Neural cell (in vitro differentiated cells): ENCODE results near the gene RPL22.

Experiments
- EP300 ChIP-seq: fragments of 450-650 bp; conservative IDR thresholded peaks from 2 replicates; pipeline ENCODE4 v1.6.1; 2014; ENCODE audit warnings: antibody characterized with exemption, mild to moderate bottlenecking, moderate library complexity; ENCODE audit not compliant: poor library complexity, severe bottlenecking
- EZH2 ChIP-seq: fragments of 200-600, 300-800 bp; shearing (Covaris generic), sonication (generic); IDR thresholded peaks from 2 replicates; pipeline ENCODE4 v1.6.1; 2014; ENCODE audit warnings: antibody characterized with exemption, low read length, borderline replicate concordance, mild to moderate bottlenecking; ENCODE audit not compliant: insufficient read depth, poor library complexity, severe bottlenecking
- MXI1 ChIP-seq: fragments of 450-650 bp; conservative IDR thresholded peaks from 2 replicates; pipeline ENCODE4 v1.6.1; 2014; ENCODE audit warnings: antibody characterized with exemption, mild to moderate bottlenecking; ENCODE audit not compliant: poor library complexity, severe bottlenecking
- POLR2AphosphoS5 ChIP-seq: IDR thresholded peaks from 2 replicates; pipeline ENCODE4 v1.6.1; 2012
- RAD21 ChIP-seq: fragments of 450-650 bp; conservative IDR thresholded peaks from 2 replicates; pipeline ENCODE4 v1.6.1; 2014; ENCODE audit warnings: antibody characterized with exemption, mild to moderate bottlenecking, moderate library complexity
- TAF1 ChIP-seq: IDR thresholded peaks from 2 replicates; pipeline ENCODE4 v1.6.1; 2012; ENCODE audit warnings: low read depth
- TF ChIP-seq, protein P1 (sequence below): fragments of 450-650 bp; IDR thresholded peaks from 2 replicates; pipeline ENCODE4 v1.5.1; 2014; ENCODE audit warnings: antibody characterized with exemption, mild to moderate bottlenecking, moderate library complexity; ENCODE audit not compliant: poor library complexity, severe bottlenecking

DNA sequence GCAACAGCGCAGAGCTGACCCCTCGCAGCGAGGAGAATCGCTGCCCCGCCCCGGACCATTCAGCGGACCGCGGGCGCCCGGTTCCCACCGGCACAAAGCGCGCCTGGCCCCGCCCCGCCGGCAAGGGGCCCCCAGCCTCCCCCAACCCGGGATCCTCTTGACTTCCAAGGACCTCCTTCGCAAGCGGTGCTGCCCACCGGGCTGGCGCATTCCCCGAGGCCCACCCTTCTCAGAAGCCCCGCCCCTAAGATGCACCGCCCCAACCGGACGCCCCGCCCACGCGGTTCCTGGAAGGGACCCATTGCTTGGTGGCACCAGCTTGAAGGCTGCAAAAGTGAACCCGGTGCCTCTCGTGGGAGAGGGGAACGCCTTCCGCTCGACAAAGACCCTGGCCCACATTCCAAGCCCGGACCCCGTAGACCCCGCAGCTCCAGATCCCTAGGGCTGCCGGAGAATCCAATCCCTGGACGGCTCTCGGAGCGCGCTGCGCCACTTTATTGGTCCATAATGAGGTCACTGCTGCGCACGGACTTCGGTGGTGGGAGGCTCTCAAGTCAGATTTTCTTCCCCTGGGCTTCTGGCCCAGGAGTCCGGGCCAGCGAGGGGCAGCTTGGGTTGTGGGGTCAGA is 46.6 kb upstream of the RPL22 start:
- TF ChIP-seq, protein P1, sequence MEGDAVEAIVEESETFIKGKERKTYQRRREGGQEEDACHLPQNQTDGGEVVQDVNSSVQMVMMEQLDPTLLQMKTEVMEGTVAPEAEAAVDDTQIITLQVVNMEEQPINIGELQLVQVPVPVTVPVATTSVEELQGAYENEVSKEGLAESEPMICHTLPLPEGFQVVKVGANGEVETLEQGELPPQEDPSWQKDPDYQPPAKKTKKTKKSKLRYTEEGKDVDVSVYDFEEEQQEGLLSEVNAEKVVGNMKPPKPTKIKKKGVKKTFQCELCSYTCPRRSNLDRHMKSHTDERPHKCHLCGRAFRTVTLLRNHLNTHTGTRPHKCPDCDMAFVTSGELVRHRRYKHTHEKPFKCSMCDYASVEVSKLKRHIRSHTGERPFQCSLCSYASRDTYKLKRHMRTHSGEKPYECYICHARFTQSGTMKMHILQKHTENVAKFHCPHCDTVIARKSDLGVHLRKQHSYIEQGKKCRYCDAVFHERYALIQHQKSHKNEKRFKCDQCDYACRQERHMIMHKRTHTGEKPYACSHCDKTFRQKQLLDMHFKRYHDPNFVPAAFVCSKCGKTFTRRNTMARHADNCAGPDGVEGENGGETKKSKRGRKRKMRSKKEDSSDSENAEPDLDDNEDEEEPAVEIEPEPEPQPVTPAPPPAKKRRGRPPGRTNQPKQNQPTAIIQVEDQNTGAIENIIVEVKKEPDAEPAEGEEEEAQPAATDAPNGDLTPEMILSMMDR: no peak
- TF ChIP-seq EP300 (no peak), RAD21 (no peak), MXI1 (no peak), TAF1 (no peak), EZH2 (no peak), POLR2AphosphoS5 (no peak)
